Measurements from ENCODE around the gene LFNG. TPM values are rescaled to one million over a fixed set of nuclear protein-coding genes. Genes with fewer than 3 reads are reported as not detected.
A peak's percentile ranks its signal among the peaks of the same experiment; 100 is the strongest.

Gene LFNG
- total and polyA plus RNA-seq, 2 of the 13 experiments (the other 11 are each of a cell fraction or from before 2014, with no cell fraction given) = 0.44 to 1.5 TPM

DNA sequence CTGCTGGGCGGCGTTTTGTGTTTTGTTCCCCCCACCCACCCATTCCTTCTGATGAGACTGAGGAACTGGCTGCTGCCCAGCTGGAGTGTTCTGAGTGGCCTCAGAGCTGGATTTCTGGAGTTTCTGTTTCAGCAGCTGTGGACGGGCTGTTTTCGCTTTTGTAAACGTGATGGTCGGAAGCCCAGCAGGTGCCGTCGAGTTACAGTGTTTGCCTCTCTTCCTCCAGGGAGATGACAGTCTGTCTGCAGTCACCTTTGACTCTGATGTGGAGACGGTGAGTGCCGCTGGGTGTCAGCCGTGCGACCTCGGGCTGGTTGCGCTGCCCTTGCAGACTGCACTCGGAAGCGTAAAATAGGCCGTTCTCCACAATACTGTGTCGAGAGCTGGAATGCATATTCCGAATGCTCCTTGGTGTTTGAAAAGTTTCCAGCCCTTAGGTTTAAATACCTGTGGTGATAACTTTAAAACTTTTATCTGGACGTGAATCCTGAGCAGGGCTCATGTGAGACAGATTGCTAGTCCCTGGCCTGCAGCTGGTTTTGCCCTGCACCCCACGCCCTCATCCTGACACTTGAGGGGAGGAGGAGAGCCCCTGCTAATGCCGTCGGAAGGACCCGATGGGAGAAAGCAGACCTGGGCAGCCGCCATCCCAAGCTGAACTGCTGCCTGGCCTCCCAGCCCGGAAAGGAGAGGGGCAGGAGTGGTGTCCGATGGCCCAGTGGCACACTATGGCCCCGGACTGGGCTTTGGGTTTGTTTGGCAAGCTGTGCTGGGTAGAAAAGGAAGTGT, 47.5 kb downstream of the LFNG start (continued):
- peak; percentile 47 for TF ChIP-seq ASH2L (IDR thresholded peaks at IDR 0.05; ENCODE audit: insufficient read length, low read depth, low read length)
- no peak for TF ChIP-seq ZNF652 (CRISPR knock-in tag; IDR thresholded peaks at IDR 0.05; ENCODE audit: borderline replicate concordance, low read depth)
- 0 out of 2 replicates have a peak, but pooled peaks have one; percentile 5 for TF ChIP-seq HNF4A (CRISPR knock-in tag; IDR thresholded peaks at IDR 0.05)
- no peak for TF ChIP-seq TCF12 (IDR thresholded peaks at IDR 0.05)
- no peak for TF ChIP-seq TCF12 (CRISPR knock-in tag; IDR thresholded peaks at IDR 0.05)
- TF ChIP-seq, protein P1, sequence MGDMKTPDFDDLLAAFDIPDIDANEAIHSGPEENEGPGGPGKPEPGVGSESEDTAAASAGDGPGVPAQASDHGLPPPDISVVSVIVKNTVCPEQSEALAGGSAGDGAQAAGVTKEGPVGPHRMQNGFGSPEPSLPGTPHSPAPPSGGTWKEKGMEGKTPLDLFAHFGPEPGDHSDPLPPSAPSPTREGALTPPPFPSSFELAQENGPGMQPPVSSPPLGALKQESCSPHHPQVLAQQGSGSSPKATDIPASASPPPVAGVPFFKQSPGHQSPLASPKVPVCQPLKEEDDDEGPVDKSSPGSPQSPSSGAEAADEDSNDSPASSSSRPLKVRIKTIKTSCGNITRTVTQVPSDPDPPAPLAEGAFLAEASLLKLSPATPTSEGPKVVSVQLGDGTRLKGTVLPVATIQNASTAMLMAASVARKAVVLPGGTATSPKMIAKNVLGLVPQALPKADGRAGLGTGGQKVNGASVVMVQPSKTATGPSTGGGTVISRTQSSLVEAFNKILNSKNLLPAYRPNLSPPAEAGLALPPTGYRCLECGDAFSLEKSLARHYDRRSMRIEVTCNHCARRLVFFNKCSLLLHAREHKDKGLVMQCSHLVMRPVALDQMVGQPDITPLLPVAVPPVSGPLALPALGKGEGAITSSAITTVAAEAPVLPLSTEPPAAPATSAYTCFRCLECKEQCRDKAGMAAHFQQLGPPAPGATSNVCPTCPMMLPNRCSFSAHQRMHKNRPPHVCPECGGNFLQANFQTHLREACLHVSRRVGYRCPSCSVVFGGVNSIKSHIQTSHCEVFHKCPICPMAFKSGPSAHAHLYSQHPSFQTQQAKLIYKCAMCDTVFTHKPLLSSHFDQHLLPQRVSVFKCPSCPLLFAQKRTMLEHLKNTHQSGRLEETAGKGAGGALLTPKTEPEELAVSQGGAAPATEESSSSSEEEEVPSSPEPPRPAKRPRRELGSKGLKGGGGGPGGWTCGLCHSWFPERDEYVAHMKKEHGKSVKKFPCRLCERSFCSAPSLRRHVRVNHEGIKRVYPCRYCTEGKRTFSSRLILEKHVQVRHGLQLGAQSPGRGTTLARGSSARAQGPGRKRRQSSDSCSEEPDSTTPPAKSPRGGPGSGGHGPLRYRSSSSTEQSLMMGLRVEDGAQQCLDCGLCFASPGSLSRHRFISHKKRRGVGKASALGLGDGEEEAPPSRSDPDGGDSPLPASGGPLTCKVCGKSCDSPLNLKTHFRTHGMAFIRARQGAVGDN (CRISPR knock-in tag; IDR thresholded peaks at IDR 0.05) = peak; percentile 72
- TF ChIP-seq, protein P2, sequence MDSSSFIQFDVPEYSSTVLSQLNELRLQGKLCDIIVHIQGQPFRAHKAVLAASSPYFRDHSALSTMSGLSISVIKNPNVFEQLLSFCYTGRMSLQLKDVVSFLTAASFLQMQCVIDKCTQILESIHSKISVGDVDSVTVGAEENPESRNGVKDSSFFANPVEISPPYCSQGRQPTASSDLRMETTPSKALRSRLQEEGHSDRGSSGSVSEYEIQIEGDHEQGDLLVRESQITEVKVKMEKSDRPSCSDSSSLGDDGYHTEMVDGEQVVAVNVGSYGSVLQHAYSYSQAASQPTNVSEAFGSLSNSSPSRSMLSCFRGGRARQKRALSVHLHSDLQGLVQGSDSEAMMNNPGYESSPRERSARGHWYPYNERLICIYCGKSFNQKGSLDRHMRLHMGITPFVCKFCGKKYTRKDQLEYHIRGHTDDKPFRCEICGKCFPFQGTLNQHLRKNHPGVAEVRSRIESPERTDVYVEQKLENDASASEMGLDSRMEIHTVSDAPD (CRISPR knock-in tag; IDR thresholded peaks at IDR 0.05) = no peak
- TF ChIP-seq ISL2 (CRISPR knock-in tag; IDR thresholded peaks at IDR 0.05) = no peak
- TF ChIP-seq ELF3 (CRISPR knock-in tag; IDR thresholded peaks at IDR 0.05) = no peak
- TF ChIP-seq ZNF354B (CRISPR knock-in tag; IDR thresholded peaks at IDR 0.05) = no peak
- no peak for TF ChIP-seq ZNF367 (CRISPR knock-in tag; IDR thresholded peaks at IDR 0.05; ENCODE audit: borderline replicate concordance)
- TF ChIP-seq, protein P3, sequence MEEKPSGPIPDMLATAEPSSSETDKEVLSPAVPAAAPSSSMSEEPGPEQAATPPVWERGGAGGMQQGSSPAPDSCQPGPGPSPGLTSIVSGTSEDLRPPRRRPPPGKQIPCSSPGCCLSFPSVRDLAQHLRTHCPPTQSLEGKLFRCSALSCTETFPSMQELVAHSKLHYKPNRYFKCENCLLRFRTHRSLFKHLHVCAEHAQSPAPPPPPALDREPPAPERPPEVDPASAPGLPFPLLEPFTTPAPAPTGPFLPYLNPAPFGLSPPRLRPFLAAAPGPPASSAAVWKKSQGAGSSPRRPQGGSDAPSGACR (CRISPR knock-in tag; IDR thresholded peaks at IDR 0.05) = no peak
- TF ChIP-seq RFXANK (CRISPR knock-in tag; IDR thresholded peaks at IDR 0.05) = no peak
- no peak for TF ChIP-seq YEATS4 (CRISPR knock-in tag; IDR thresholded peaks at IDR 0.05; ENCODE audit: borderline replicate concordance)
- no peak for TF ChIP-seq NFYC (CRISPR knock-in tag; IDR thresholded peaks at IDR 0.05)
- TF ChIP-seq ZSCAN22 (CRISPR knock-in tag; IDR thresholded peaks at IDR 0.05) = no peak
- TF ChIP-seq, protein P4, sequence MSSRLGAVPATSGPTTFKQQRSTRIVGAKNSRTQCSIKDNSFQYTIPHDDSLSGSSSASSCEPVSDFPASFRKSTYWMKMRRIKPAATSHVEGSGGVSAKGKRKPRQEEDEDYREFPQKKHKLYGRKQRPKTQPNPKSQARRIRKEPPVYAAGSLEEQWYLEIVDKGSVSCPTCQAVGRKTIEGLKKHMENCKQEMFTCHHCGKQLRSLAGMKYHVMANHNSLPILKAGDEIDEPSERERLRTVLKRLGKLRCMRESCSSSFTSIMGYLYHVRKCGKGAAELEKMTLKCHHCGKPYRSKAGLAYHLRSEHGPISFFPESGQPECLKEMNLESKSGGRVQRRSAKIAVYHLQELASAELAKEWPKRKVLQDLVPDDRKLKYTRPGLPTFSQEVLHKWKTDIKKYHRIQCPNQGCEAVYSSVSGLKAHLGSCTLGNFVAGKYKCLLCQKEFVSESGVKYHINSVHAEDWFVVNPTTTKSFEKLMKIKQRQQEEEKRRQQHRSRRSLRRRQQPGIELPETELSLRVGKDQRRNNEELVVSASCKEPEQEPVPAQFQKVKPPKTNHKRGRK (CRISPR knock-in tag; IDR thresholded peaks at IDR 0.05) = no peak
- peak; percentile 23; the same call in 1 of the 2 replicates for TF ChIP-seq SMAD1 (CRISPR knock-in tag; IDR thresholded peaks at IDR 0.05; ENCODE audit: borderline replicate concordance, low read depth)
- TF ChIP-seq NR1H2 (CRISPR knock-in tag; IDR thresholded peaks at IDR 0.05; ENCODE audit: borderline replicate concordance, low read depth) = no peak
- TF ChIP-seq ZNF841 (CRISPR knock-in tag; IDR thresholded peaks at IDR 0.05; ENCODE audit: borderline replicate concordance) = no peak
- no peak for TF ChIP-seq PRPF4 (IDR thresholded peaks at IDR 0.05; ENCODE audit: low read depth, low read length, poor library complexity, severe bottlenecking)
- TF ChIP-seq ZNF550 (CRISPR knock-in tag; IDR thresholded peaks at IDR 0.05; ENCODE audit: borderline replicate concordance) = no peak
- TF ChIP-seq ZNF850 (CRISPR knock-in tag; conservative IDR thresholded peaks at IDR 0.05) = no peak

Measured in HepG2 (cell line).